SK-N-SH treated with all-trans-retinoic acid at 6 μM for 48 hours (cell line): Measurements from ENCODE around the gene CARS1.

Source experiments
- ATAC-seq: fragments of 200-7000 bp; cut with Tn5 transposase; 3 replicates; pipeline ENCODE4 v1.9.1; 2020; ENCODE audit warnings: mild to moderate bottlenecking, moderate library complexity
- ARNTL ChIP-seq: fragments of 450-650 bp; formaldehyde crosslinking; IDR thresholded peaks from 2 replicates; pipeline ENCODE4 v1.5.0; 2020; ENCODE audit warnings: low read depth, mild to moderate bottlenecking, moderate library complexity, borderline replicate concordance
- BACH2 ChIP-seq: fragments of 250-450 bp; sonication (Bioruptor Pico); IDR thresholded peaks from 2 replicates; pipeline ENCODE4 v1.9.0; 2021; ENCODE audit warnings: mild to moderate bottlenecking, borderline replicate concordance
- CREB5 ChIP-seq: fragments of 250-450 bp; sonication (Bioruptor Pico); IDR thresholded peaks from 2 replicates; pipeline ENCODE4 v1.5.1; 2020; ENCODE audit warnings: low read depth, mild to moderate bottlenecking, moderate library complexity
- CSDC2 ChIP-seq: fragments of 250-450 bp; sonication (Bioruptor Pico); IDR thresholded peaks from 2 replicates; pipeline ENCODE4 v1.5.0; 2020; ENCODE audit warnings: mild to moderate bottlenecking, moderate library complexity
- CSRNP3 ChIP-seq: fragments of 250-450 bp; sonication (Bioruptor Pico); IDR thresholded peaks from 2 replicates; pipeline ENCODE4 v1.5.1; 2021; ENCODE audit warnings: mild to moderate bottlenecking, moderate library complexity
- ESRRG ChIP-seq: fragments of 250-450 bp; sonication (Bioruptor Pico); IDR thresholded peaks from 2 replicates; pipeline ENCODE4 v1.6.1; 2021; ENCODE audit warnings: mild to moderate bottlenecking
- GLIS3 ChIP-seq: fragments of 250-450 bp; sonication (Bioruptor Pico); IDR thresholded peaks from 2 replicates; pipeline ENCODE4 v1.5.0; 2020; ENCODE audit warnings: mild to moderate bottlenecking, moderate library complexity
- ISL1 ChIP-seq: fragments of 250-450 bp; sonication (Bioruptor Pico); IDR thresholded peaks from 2 replicates; pipeline ENCODE4 v2.1.2; 2022; ENCODE audit warnings: mild to moderate bottlenecking, moderate library complexity
- OSR1 ChIP-seq: fragments of 250-450 bp; sonication (Bioruptor Pico); IDR thresholded peaks from 2 replicates; pipeline ENCODE4 v1.8.0; 2022; ENCODE audit warnings: moderate library complexity, mild to moderate bottlenecking, inconsistent platforms
- PATZ1 ChIP-seq: fragments of 250-450 bp; sonication (Bioruptor Pico); IDR thresholded peaks from 2 replicates; pipeline ENCODE4 v1.8.0; 2020; ENCODE audit warnings: mild to moderate bottlenecking, moderate library complexity, borderline replicate concordance
- POU6F1 ChIP-seq: fragments of 250-450 bp; sonication (Bioruptor Pico); IDR thresholded peaks from 2 replicates; pipeline ENCODE4 v1.8.0; 2021; ENCODE audit warnings: low read depth, mild to moderate bottlenecking, moderate library complexity, borderline replicate concordance
- PPARA ChIP-seq: fragments of 250-450 bp; sonication (Bioruptor Pico); IDR thresholded peaks from 2 replicates; pipeline ENCODE4 v1.5.0; 2020; ENCODE audit warnings: mild to moderate bottlenecking, borderline replicate concordance
- RARB ChIP-seq: fragments of 250-450 bp; sonication (Bioruptor Pico); IDR thresholded peaks from 2 replicates; pipeline ENCODE4 v1.8.0; 2021; ENCODE audit warnings: mild to moderate bottlenecking, moderate library complexity
- SNAI2 ChIP-seq: fragments of 250-450 bp; sonication (Bioruptor Pico); IDR thresholded peaks from 2 replicates; pipeline ENCODE4 v1.5.0; 2020; ENCODE audit warnings: mild to moderate bottlenecking, moderate library complexity
- TCF4 ChIP-seq: fragments of 250-450 bp; sonication (Bioruptor Pico); IDR thresholded peaks from 2 replicates; pipeline ENCODE4 v1.8.0; 2021; ENCODE audit warnings: mild to moderate bottlenecking, moderate library complexity, borderline replicate concordance
- TOX ChIP-seq: fragments of 250-450 bp; sonication (Bioruptor Pico); IDR thresholded peaks from 2 replicates; pipeline ENCODE4 v1.8.0; 2021; ENCODE audit warnings: mild to moderate bottlenecking, moderate library complexity, borderline replicate concordance
- ZC3H10 ChIP-seq: fragments of 250-450 bp; sonication (Bioruptor Pico); IDR thresholded peaks from 2 replicates; pipeline ENCODE4 v1.5.1; 2021; ENCODE audit warnings: mild to moderate bottlenecking, moderate library complexity
- ZFP3 ChIP-seq: fragments of 250-450 bp; sonication (Bioruptor Pico); IDR thresholded peaks from 2 replicates; pipeline ENCODE4 v1.5.0; 2020; ENCODE audit warnings: mild to moderate bottlenecking, moderate library complexity
- ZFP30 ChIP-seq: fragments of 450-650 bp; formaldehyde crosslinking; IDR thresholded peaks from 2 replicates; pipeline ENCODE4 v1.5.0; 2022; ENCODE audit warnings: mild to moderate bottlenecking, moderate library complexity
- ZNF565 ChIP-seq: fragments of 450-650 bp; formaldehyde crosslinking; conservative IDR thresholded peaks from 2 replicates; pipeline ENCODE4 v1.5.0; 2020; ENCODE audit warnings: low read depth, mild to moderate bottlenecking, moderate library complexity
- ZNF70 ChIP-seq: fragments of 450-650 bp; formaldehyde crosslinking; IDR thresholded peaks from 2 replicates; pipeline ENCODE4 v1.5.0; 2020; ENCODE audit warnings: mild to moderate bottlenecking, moderate library complexity
- ZNF8 ChIP-seq: fragments of 450-650 bp; formaldehyde crosslinking; IDR thresholded peaks from 2 replicates; pipeline ENCODE4 v1.5.0; 2020; ENCODE audit warnings: mild to moderate bottlenecking, moderate library complexity

The CARS1 gene

GRCh38 chr11:3041699-3042441 is 15.4 kb downstream of the CARS1 start:
- TF ChIP-seq RARB (CRISPR knock-in tag), result no peak
- TF ChIP-seq ZC3H10 (CRISPR knock-in tag), result no peak
- TF ChIP-seq ESRRG (CRISPR knock-in tag), result no peak

GRCh38 chr11:3040881-3041280 is 16.3 kb downstream of the CARS1 start:
- TF ChIP-seq ESRRG (CRISPR knock-in tag) (no peak), ISL1 (CRISPR knock-in tag) (no peak), POU6F1 (CRISPR knock-in tag) (no peak), ZNF565 (CRISPR knock-in tag) (no peak), TCF4 (CRISPR knock-in tag) (no peak), ARNTL (CRISPR knock-in tag) (no peak), ZFP30 (CRISPR knock-in tag) (no peak), ZNF8 (no peak), OSR1 (CRISPR knock-in tag) (no peak), RARB (CRISPR knock-in tag) (no peak), CREB5 (CRISPR knock-in tag) (no peak), ZFP3 (no peak), PPARA (CRISPR knock-in tag) (no peak), ZNF70 (CRISPR knock-in tag) (no peak), TOX (CRISPR knock-in tag) (no peak), CSRNP3 (CRISPR knock-in tag) (no peak), PATZ1 (CRISPR knock-in tag) (no peak), SNAI2 (no peak), ZC3H10 (CRISPR knock-in tag) (no peak), CSDC2 (no peak)
- TF ChIP-seq, all 23 proteins: peak for 0
- no peak for ATAC-seq

More at GRCh38 chr11:3041699-3042441, 15.4 kb downstream of the CARS1 start:
- no peak for ATAC-seq

- no peak for TF ChIP-seq ZC3H10 (CRISPR knock-in tag)
- TF ChIP-seq BACH2 (CRISPR knock-in tag), result no peak
- TF ChIP-seq ZFP3, result no peak
- TF ChIP-seq ZNF70 (CRISPR knock-in tag), result no peak
- no peak for TF ChIP-seq ESRRG (CRISPR knock-in tag)
- no peak for TF ChIP-seq ZNF565 (CRISPR knock-in tag)
- no peak for TF ChIP-seq CSDC2
- no peak for TF ChIP-seq TCF4 (CRISPR knock-in tag)
- TF ChIP-seq RARB (CRISPR knock-in tag), result no peak
- TF ChIP-seq ZNF8, result no peak
- TF ChIP-seq ARNTL (CRISPR knock-in tag), result no peak
- no peak for TF ChIP-seq GLIS3 (CRISPR knock-in tag)
- no peak for TF ChIP-seq PPARA (CRISPR knock-in tag)
- no peak for TF ChIP-seq SNAI2
- TF ChIP-seq CREB5 (CRISPR knock-in tag), result no peak
- TF ChIP-seq POU6F1 (CRISPR knock-in tag), result no peak
- TF ChIP-seq TOX (CRISPR knock-in tag), result no peak
- ATAC-seq, result no peak
These were observed 19.3 kb downstream of the CARS1 start for GRCh38 chr11:3037945-3038271.
